Measurements from ENCODE around the gene NTRK3. TPM values are rescaled to one million over a fixed set of nuclear protein-coding genes. Genes with fewer than 3 reads are reported as not detected.

NTRK3 gene
- total RNA-seq, result not detected

GRCh38 chr15:88256279-88257230, at the start of gene NTRK3:
Gene NTRK3 (minus strand): TSS chr15:88256739. CDS start chr15:88256153, 586 bp downstream.
- peaks cover 66% of the 10 kb centered on the region for H3K27me3 Mint-ChIP-seq
- H3K4me1 Mint-ChIP-seq, result peaks cover 15% of the 10 kb centered on the region
- H3K4me3 Mint-ChIP-seq, result peak within 1 kb of the TSS; percentile 85
- no peaks in the 10 kb centered on the region for H3K36me3 Mint-ChIP-seq
- peak; percentile 36 for DNase-seq
- H3K9me3 Mint-ChIP-seq, result no peaks in the 10 kb centered on the region
- no peak within 1 kb of the TSS for H3K27ac Mint-ChIP-seq
- ATAC-seq (ENCODE audit: low read depth), result peak; percentile 37
- POLR2A ChIA-PET, result no interaction called here

- DNase-seq (no peak), ATAC-seq (ENCODE audit: low read depth) (no peak)
- H3K27ac Mint-ChIP-seq, result no peak overlapping the region
- H3K4me1 Mint-ChIP-seq, result no peaks in the 10 kb centered on the region
- H3K36me3 Mint-ChIP-seq, result no peaks in the 10 kb centered on the region
- POLR2A ChIA-PET, result no interaction called here
- peaks cover 3% of the 10 kb centered on the region for H3K27me3 Mint-ChIP-seq
- no peak overlapping the region for H3K4me3 Mint-ChIP-seq
- no peaks in the 10 kb centered on the region for H3K9me3 Mint-ChIP-seq
Measured at GRCh38 chr15:88303395-88303794, 46.9 kb upstream of the NTRK3 start.

GRCh38 chr15:88302373-88302772, 45.8 kb upstream of the NTRK3 start:
- Mint-ChIP-seq H3K36me3 (no peaks in the 10 kb centered on the region), H3K27me3 (peaks cover 3% of the 10 kb centered on the region), H3K4me1 (no peaks in the 10 kb centered on the region), H3K4me3 (no peak overlapping the region), H3K27ac (no peak overlapping the region), H3K9me3 (no peaks in the 10 kb centered on the region)
- ATAC-seq (ENCODE audit: low read depth) (no peak), DNase-seq (no peak)
- POLR2A ChIA-PET, result no interaction called here

- DNase-seq (no peak), ATAC-seq (ENCODE audit: low read depth) (no peak)
- Mint-ChIP-seq H3K27ac (no peak overlapping the region), H3K4me1 (no peaks in the 10 kb centered on the region), H3K9me3 (no peaks in the 10 kb centered on the region), H3K36me3 (no peaks in the 10 kb centered on the region), H3K4me3 (no peak overlapping the region), H3K27me3 (peaks cover 7% of the 10 kb centered on the region)
- POLR2A ChIA-PET, result no interaction called here
Measured at GRCh38 chr15:88301311-88301710, 44.8 kb upstream of the NTRK3 start.

GRCh38 chr15:88300861-88301260, 44.3 kb upstream of the NTRK3 start:
- no peak for ATAC-seq (ENCODE audit: low read depth)
- POLR2A ChIA-PET, result no interaction called here
- H3K4me3 Mint-ChIP-seq, result no peak overlapping the region
- H3K36me3 Mint-ChIP-seq, result no peaks in the 10 kb centered on the region
- H3K4me1 Mint-ChIP-seq, result no peaks in the 10 kb centered on the region
- no peaks in the 10 kb centered on the region for H3K9me3 Mint-ChIP-seq
- no peak overlapping the region for H3K27ac Mint-ChIP-seq
- no peak for DNase-seq
- peaks cover 10% of the 10 kb centered on the region for H3K27me3 Mint-ChIP-seq

GRCh38 chr15:88300089-88300488, 43.5 kb upstream of the NTRK3 start:
- Mint-ChIP-seq H3K9me3 (no peaks in the 10 kb centered on the region), H3K27me3 (peaks cover 10% of the 10 kb centered on the region), H3K36me3 (no peaks in the 10 kb centered on the region), H3K4me3 (no peak overlapping the region), H3K4me1 (no peaks in the 10 kb centered on the region), H3K27ac (no peak overlapping the region)
- POLR2A ChIA-PET, result no interaction called here
- DNase-seq (no peak), ATAC-seq (ENCODE audit: low read depth) (no peak)

- Mint-ChIP-seq H3K4me3 (no peak overlapping the region), H3K36me3 (no peaks in the 10 kb centered on the region), H3K9me3 (no peaks in the 10 kb centered on the region), H3K4me1 (no peaks in the 10 kb centered on the region), H3K27ac (no peak overlapping the region), H3K27me3 (peaks cover 10% of the 10 kb centered on the region)
- no peak for DNase-seq
- ATAC-seq (ENCODE audit: low read depth), result no peak
- POLR2A ChIA-PET, result no interaction called here
Measured at GRCh38 chr15:88299497-88299896, 43.0 kb upstream of the NTRK3 start.

- POLR2A ChIA-PET, result no interaction called here
- Mint-ChIP-seq H3K4me3 (no peak overlapping the region), H3K27me3 (peaks cover 20% of the 10 kb centered on the region)
Measured at GRCh38 chr15:88288661-88289060, 32.1 kb upstream of the NTRK3 start.

GRCh38 chr15:88288206-88288605, 31.7 kb upstream of the NTRK3 start:
- POLR2A ChIA-PET, result no interaction called here
- Mint-ChIP-seq H3K4me1 (no peaks in the 10 kb centered on the region), H3K27me3 (peaks cover 25% of the 10 kb centered on the region), H3K4me3 (no peak overlapping the region), H3K36me3 (no peaks in the 10 kb centered on the region), H3K9me3 (no peaks in the 10 kb centered on the region), H3K27ac (no peak overlapping the region)
- DNase-seq (no peak), ATAC-seq (ENCODE audit: low read depth) (no peak)

More at GRCh38 chr15:88288661-88289060, 32.1 kb upstream of the NTRK3 start:
- no peak for DNase-seq
- ATAC-seq (ENCODE audit: low read depth), result no peak
- H3K9me3 Mint-ChIP-seq, result no peaks in the 10 kb centered on the region
- no peaks in the 10 kb centered on the region for H3K36me3 Mint-ChIP-seq
- no peaks in the 10 kb centered on the region for H3K4me1 Mint-ChIP-seq
- H3K27ac Mint-ChIP-seq, result no peak overlapping the region

- peaks cover 31% of the 10 kb centered on the region for H3K27me3 Mint-ChIP-seq
- no peaks in the 10 kb centered on the region for H3K4me1 Mint-ChIP-seq
- no peaks in the 10 kb centered on the region for H3K36me3 Mint-ChIP-seq
- no peak for DNase-seq
- no peaks in the 10 kb centered on the region for H3K9me3 Mint-ChIP-seq
- no peak for ATAC-seq (ENCODE audit: low read depth)
- no peak overlapping the region for H3K4me3 Mint-ChIP-seq
- POLR2A ChIA-PET, result no interaction called here
- H3K27ac Mint-ChIP-seq, result no peak overlapping the region
Measured at GRCh38 chr15:88284318-88284998, 27.9 kb upstream of the NTRK3 start.

GRCh38 chr15:88282614-88283013, 26.1 kb upstream of the NTRK3 start:
- no peaks in the 10 kb centered on the region for H3K4me1 Mint-ChIP-seq
- H3K36me3 Mint-ChIP-seq, result no peaks in the 10 kb centered on the region
- peaks cover 31% of the 10 kb centered on the region for H3K27me3 Mint-ChIP-seq

GRCh38 chr15:88276821-88277410, 20.4 kb upstream of the NTRK3 start:
- Mint-ChIP-seq H3K27ac (no peak overlapping the region), H3K27me3 (peaks cover 10% of the 10 kb centered on the region), H3K9me3 (no peaks in the 10 kb centered on the region), H3K36me3 (no peaks in the 10 kb centered on the region), H3K4me1 (no peaks in the 10 kb centered on the region), H3K4me3 (no peak overlapping the region)
- DNase-seq, result no peak
- POLR2A ChIA-PET, result no interaction called here
- ATAC-seq (ENCODE audit: low read depth), result no peak

More at GRCh38 chr15:88282614-88283013, 26.1 kb upstream of the NTRK3 start:
- no peak overlapping the region for H3K4me3 Mint-ChIP-seq
- DNase-seq (no peak), ATAC-seq (ENCODE audit: low read depth) (no peak)
- POLR2A ChIA-PET, result no interaction called here
- H3K9me3 Mint-ChIP-seq, result no peaks in the 10 kb centered on the region
- no peak overlapping the region for H3K27ac Mint-ChIP-seq

- peaks cover 10% of the 10 kb centered on the region for H3K27me3 Mint-ChIP-seq
- H3K27ac Mint-ChIP-seq, result no peak overlapping the region
- ATAC-seq (ENCODE audit: low read depth) (no peak), DNase-seq (no peak)
- H3K36me3 Mint-ChIP-seq, result no peaks in the 10 kb centered on the region
- no peaks in the 10 kb centered on the region for H3K9me3 Mint-ChIP-seq
- no peaks in the 10 kb centered on the region for H3K4me1 Mint-ChIP-seq
- POLR2A ChIA-PET, result no interaction called here
- no peak overlapping the region for H3K4me3 Mint-ChIP-seq
Measured at GRCh38 chr15:88275804-88276203, 19.3 kb upstream of the NTRK3 start.

All from activated naive CD8-positive, alpha-beta T cell treated with anti-CD3 and anti-CD28 coated beads, Interleukin-2, amount 10 ng/mL, durations not matched to agents 7 days and 5 days (primary cell).